Measurements from ENCODE around the gene KCNJ10. TPM values are rescaled to one million over a fixed set of nuclear protein-coding genes. Genes with fewer than 3 reads are reported as not detected.

Gene KCNJ10
- total and polyA plus RNA-seq, 2 of the 13 experiments (the other 11 are each of a cell fraction or from before 2014, with no cell fraction given), result 4.4 to 10.3 TPM

DNA sequence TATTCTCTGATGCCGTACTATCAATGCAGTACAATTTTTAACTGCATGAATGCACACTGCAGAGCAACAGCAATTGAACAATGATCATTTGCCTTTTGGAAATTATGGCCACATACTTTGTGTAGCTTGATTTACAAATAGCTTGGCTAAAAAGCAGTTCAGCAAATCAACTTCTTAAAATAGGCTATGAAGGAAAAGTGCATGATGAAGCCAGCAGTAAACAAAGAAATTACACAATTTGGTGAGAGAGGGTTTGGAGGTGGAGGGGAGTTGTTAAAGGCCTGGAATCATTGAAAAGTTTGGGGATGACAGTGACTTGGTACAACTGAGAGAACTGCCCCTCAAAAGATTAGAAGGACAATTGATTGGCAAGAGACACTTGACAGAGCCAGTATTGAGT is 44.6 kb downstream of the KCNJ10 start:
- no peak overlapping the region for H3K27ac ChIP-seq (ENCODE audit: extremely low read length, insufficient read depth, low read length)
- H3K27me3 ChIP-seq (ENCODE audit: control insufficient read depth in 1 of 2, insufficient read depth in 2 of 2, low read length in 2 of 2), result no peaks in the 10 kb centered on the region; a peak in 1 of 5 replicates
- peak; percentile 26 for FAIRE-seq
- intact Hi-C loops (cut with micrococcal nuclease; ENCODE audit: unreplicated experiment), result no loop called here
- H2AFZ ChIP-seq (ENCODE audit: low read length), result no peak overlapping the region
- ChIA-PET POLR2A (no interaction called here), CTCF (ENCODE audit: low intra/inter-chr PET ratio, low total read pairs) (no interaction called here)
- no peak for TF ChIP-seq HNRNPH1 (optimal IDR thresholded peaks at IDR 0.05; ENCODE audit: low read depth, low read length)
- no peak for TF ChIP-seq KDM5B (CRISPR knock-in tag; IDR thresholded peaks at IDR 0.05; ENCODE audit: borderline replicate concordance)
- TF ChIP-seq, protein P1, sequence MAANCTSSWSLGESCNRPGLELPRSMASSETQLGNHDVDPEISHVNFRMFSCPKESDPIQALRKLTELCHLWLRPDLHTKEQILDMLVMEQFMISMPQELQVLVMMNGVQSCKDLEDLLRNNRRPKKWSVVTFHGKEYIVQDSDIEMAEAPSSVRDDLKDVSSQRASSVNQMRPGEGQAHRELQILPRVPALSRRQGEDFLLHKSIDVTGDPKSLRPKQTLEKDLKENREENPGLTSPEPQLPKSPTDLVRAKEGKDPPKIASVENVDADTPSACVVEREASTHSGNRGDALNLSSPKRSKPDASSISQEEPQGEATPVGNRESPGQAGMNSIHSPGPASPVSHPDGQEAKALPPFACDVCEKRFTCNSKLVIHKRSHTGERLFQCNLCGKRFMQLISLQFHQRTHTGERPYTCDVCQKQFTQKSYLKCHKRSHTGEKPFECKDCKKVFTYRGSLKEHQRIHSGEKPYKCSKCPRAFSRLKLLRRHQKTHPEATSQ (CRISPR knock-in tag; IDR thresholded peaks at IDR 0.05; ENCODE audit: borderline replicate concordance), result no peak
- no peak for TF ChIP-seq TBL1XR1 (IDR thresholded peaks at IDR 0.05; ENCODE audit: borderline replicate concordance, low read length, partially characterized antibody)
- TF ChIP-seq CENPX (CRISPR knock-in tag; IDR thresholded peaks at IDR 0.05), result no peak
- TF ChIP-seq ZNF772 (CRISPR knock-in tag; IDR thresholded peaks at IDR 0.05), result no peak
- TF ChIP-seq, protein P2, sequence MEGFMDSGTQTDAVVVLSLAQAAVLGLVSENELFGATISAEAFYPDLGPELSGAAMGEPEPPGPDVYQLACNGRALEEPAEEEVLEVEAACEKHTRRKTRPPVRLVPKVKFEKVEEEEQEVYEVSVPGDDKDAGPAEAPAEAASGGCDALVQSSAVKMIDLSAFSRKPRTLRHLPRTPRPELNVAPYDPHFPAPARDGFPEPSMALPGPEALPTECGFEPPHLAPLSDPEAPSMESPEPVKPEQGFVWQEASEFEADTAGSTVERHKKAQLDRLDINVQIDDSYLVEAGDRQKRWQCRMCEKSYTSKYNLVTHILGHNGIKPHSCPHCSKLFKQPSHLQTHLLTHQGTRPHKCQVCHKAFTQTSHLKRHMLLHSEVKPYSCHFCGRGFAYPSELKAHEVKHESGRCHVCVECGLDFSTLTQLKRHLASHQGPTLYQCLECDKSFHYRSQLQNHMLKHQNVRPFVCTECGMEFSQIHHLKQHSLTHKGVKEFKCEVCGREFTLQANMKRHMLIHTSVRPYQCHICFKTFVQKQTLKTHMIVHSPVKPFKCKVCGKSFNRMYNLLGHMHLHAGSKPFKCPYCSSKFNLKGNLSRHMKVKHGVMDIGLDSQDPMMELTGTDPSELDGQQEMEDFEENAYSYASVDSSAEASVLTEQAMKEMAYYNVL (CRISPR knock-in tag; IDR thresholded peaks at IDR 0.05; ENCODE audit: borderline replicate concordance), result no peak
- TF ChIP-seq ZNF652 (CRISPR knock-in tag; IDR thresholded peaks at IDR 0.05; ENCODE audit: borderline replicate concordance, low read depth), result no peak
- no peak for TF ChIP-seq IRF2 (CRISPR knock-in tag; IDR thresholded peaks at IDR 0.05)
- no peak for TF ChIP-seq MBD4 (IDR thresholded peaks at IDR 0.05; ENCODE audit: borderline replicate concordance, low read length)
- no peak for TF ChIP-seq NR3C1 (CRISPR knock-in tag; IDR thresholded peaks at IDR 0.05)
- TF ChIP-seq PITX1 (CRISPR knock-in tag; IDR thresholded peaks at IDR 0.05), result no peak
- no peak for TF ChIP-seq ZSCAN21 (CRISPR knock-in tag; IDR thresholded peaks at IDR 0.05; ENCODE audit: borderline replicate concordance)
- no peak for ATAC-seq
- H3K36me3 ChIP-seq (replicated peaks in 1 of 2; ENCODE audit: control insufficient read depth in 1 of 2, insufficient read depth in 2 of 2, low read length in 2 of 2), result no peaks in the 10 kb centered on the region
- no TSS peak for BruUV-seq (replicated peaks)
- 95% methylated on average over 1 of the region's 1 CpG for WGBS (ENCODE audit: low lambda C conversion rate)
- H3K4me3 ChIP-seq (replicated peaks in 1 of 3; ENCODE audit: insufficient read depth in 1 of 3, low read depth in 2 of 3, low read length in 3 of 3), result no peak overlapping the region
- no peaks in the 10 kb centered on the region for H3K9me3 ChIP-seq (ENCODE audit: low read length)
- H4K20me1 ChIP-seq (ENCODE audit: insufficient read depth, low read length), result no peaks in the 10 kb centered on the region
- H3K4me1 ChIP-seq (ENCODE audit: insufficient read depth, low read length), result peaks cover 16% of the 10 kb centered on the region
- in situ Hi-C loops (cut with HindIII; ENCODE audit: extremely low pct_ligation_motif_present, low pct_unique_long_range_greater_than_20kb), result no loop called here
- H3K79me2 ChIP-seq (ENCODE audit: insufficient read depth, low read length), result peaks cover 12% of the 10 kb centered on the region
- no peak overlapping the region for H3K4me2 ChIP-seq (ENCODE audit: low read depth, low read length)
- no peak overlapping the region for H3K9ac ChIP-seq (ENCODE audit: insufficient read depth, low read depth, low read length)
- no peak for DNase-seq (ENCODE audit: low spot score)

All from HepG2 (cell line).